ENCODE results near the gene SNRNP25.
"Not testable (repeated sequence)": the region's sequence is repeated elsewhere in the genome, so short reads cannot be mapped to it uniquely, and the experiment has no call there.

Gene SNRNP25

GRCh38 chr16:53346-54236, at the start of gene SNRNP25, which contains the start of gene POLR3K:
Gene SNRNP25, plus strand, starts transcription at chr16:53828. Its CDS starts 189 bp downstream, at chr16:54017.
Gene POLR3K, minus strand, starts transcription at chr16:53608. Its CDS starts 22 bp downstream, at chr16:53586.
- no peak for FAIRE-seq

GRCh38 chr16:9903-10665, 43.5 kb upstream of the SNRNP25 start:
- FAIRE-seq: no peak

- FAIRE-seq: not testable (repeated sequence)
Measured at GRCh38 chr16:10772-11171, 42.9 kb upstream of the SNRNP25 start.

GRCh38 chr16:17062-17765, 36.4 kb upstream of the SNRNP25 start:
- FAIRE-seq: not testable (repeated sequence)

GRCh38 chr16:20886-21285, 32.7 kb upstream of the SNRNP25 start:
- not testable (repeated sequence) for FAIRE-seq

- FAIRE-seq: not testable (repeated sequence)
Measured at GRCh38 chr16:24151-24550, 29.5 kb upstream of the SNRNP25 start.

- FAIRE-seq: not testable (repeated sequence)
Measured at GRCh38 chr16:25926-26348, 27.7 kb upstream of the SNRNP25 start.

GRCh38 chr16:30627-31026, 23.0 kb upstream of the SNRNP25 start:
- not testable (repeated sequence) for FAIRE-seq

GRCh38 chr16:33154-33876, 20.3 kb upstream of the SNRNP25 start:
- FAIRE-seq: not testable (repeated sequence)

GRCh38 chr16:33877-34647, 19.6 kb upstream of the SNRNP25 start:
- no peak for FAIRE-seq

- FAIRE-seq: no peak
Measured at GRCh38 chr16:34648-34987, 19.0 kb upstream of the SNRNP25 start.

GRCh38 chr16:35011-35677, 18.5 kb upstream of the SNRNP25 start:
- FAIRE-seq: no peak

- FAIRE-seq: no peak
Measured at GRCh38 chr16:35678-36305, 17.8 kb upstream of the SNRNP25 start.

- no peak for FAIRE-seq
Measured at GRCh38 chr16:36336-36984, 17.2 kb upstream of the SNRNP25 start.

GRCh38 chr16:37511-37910, 16.1 kb upstream of the SNRNP25 start:
- no peak for FAIRE-seq

GRCh38 chr16:38206-38605, 15.4 kb upstream of the SNRNP25 start:
- not testable (repeated sequence) for FAIRE-seq

GRCh38 chr16:38941-39892, 14.4 kb upstream of the SNRNP25 start:
- no peak for FAIRE-seq

GRCh38 chr16:41439-42068, 12.1 kb upstream of the SNRNP25 start:
- FAIRE-seq: no peak

Data from islet of Langerhans (tissue), 1 donor.